CD4-positive, alpha-beta memory T cell (primary cell): ENCODE measurements around the gene FCGR1A. TPM values are rescaled to one million over a fixed set of nuclear protein-coding genes. Genes with fewer than 3 reads are reported as not detected.
"Not testable (repeated sequence)": the region's sequence is repeated elsewhere in the genome, so short reads cannot be mapped to it uniquely, and the experiment has no call there.

Source experiments
- CTCF ChIA-PET: fragments of 350-600 bp; sonication (Branson Sonifier 250); formaldehyde crosslinking; loops from one replicate; lab custom pipeline; 2021; ENCODE audit warnings: inconsistent platforms; ENCODE audit not compliant: partially characterized antibody; lab: Charles Lee
- POLR2A ChIA-PET: fragments of 350-600 bp; sonication (Branson Sonifier 250); formaldehyde crosslinking; loops from one replicate; lab custom pipeline; 2021; ENCODE audit not compliant: partially characterized antibody; lab: Charles Lee
- DNase-seq, 5 donors: peaks; one replicate each; pipeline versions ENCODE4 v3.0.0 to v3.0.0-alpha.2; 2020 to 2022; ENCODE audit warnings: mixed read lengths in 1 of 5
- H3K27ac ChIP-seq: one replicate; pipeline ENCODE4 v1.7.0; 2013; ENCODE audit warnings: low read depth, low read length
- H3K27me3 ChIP-seq: 2 replicates; pipeline ENCODE4 v1.7.0; 2013; ENCODE audit warnings: mild to moderate bottlenecking, low read length, moderate library complexity; ENCODE audit not compliant: insufficient read depth
- H3K36me3 ChIP-seq: 2 replicates; pipeline ENCODE4 v1.7.0; 2013; ENCODE audit warnings: mild to moderate bottlenecking, low read length, moderate library complexity; ENCODE audit not compliant: insufficient read depth
- H3K4me1 ChIP-seq: 2 replicates; pipeline ENCODE4 v1.7.0; 2013; ENCODE audit warnings: mild to moderate bottlenecking, low read length, moderate library complexity; ENCODE audit not compliant: insufficient read depth
- H3K4me3 ChIP-seq, 2 donors: one replicate each; pipeline ENCODE4 v1.7.0; 2013; ENCODE audit warnings: low read length in 2 of 2, mild to moderate bottlenecking in 1 of 2
- H3K9me3 ChIP-seq, 2 donors: one replicate each; pipeline ENCODE4 v1.7.0; 2013; ENCODE audit warnings: low read length in 2 of 2, control low read depth in 1 of 2; ENCODE audit not compliant: control insufficient read depth in 1 of 2
- H3K27ac Mint-ChIP-seq, 7 donors: one replicate each; pipeline ENCODE4 v1.8.0; 2020 to 2021; ENCODE audit warnings: mixed read lengths in 7 of 7, mild to moderate bottlenecking in 6 of 7, inconsistent platforms in 3 of 7, moderate library complexity in 3 of 7
- H3K27me3 Mint-ChIP-seq, 2 donors: one replicate each; pipeline ENCODE4 v1.8.0; 2020 to 2021; ENCODE audit warnings: mixed read lengths in 2 of 2
- H3K36me3 Mint-ChIP-seq, 2 donors: one replicate each; pipeline ENCODE4 v1.8.0; 2020 to 2021; ENCODE audit warnings: mixed read lengths in 2 of 2, inconsistent platforms in 1 of 2, mild to moderate bottlenecking in 1 of 2
- H3K4me1 Mint-ChIP-seq, 4 donors: one replicate each; pipeline ENCODE4 v1.8.0; 2020 to 2021; ENCODE audit warnings: mixed read lengths in 4 of 4, mild to moderate bottlenecking in 1 of 4
- H3K4me3 Mint-ChIP-seq, 8 donors: one replicate each; pipeline ENCODE4 v1.8.0; 2020 to 2021; ENCODE audit warnings: mixed read lengths in 8 of 8, mild to moderate bottlenecking in 7 of 8, moderate library complexity in 6 of 8, inconsistent platforms in 3 of 8
- H3K9me3 Mint-ChIP-seq, 8 donors: one replicate each; pipeline ENCODE4 v1.8.0; 2020 to 2021; ENCODE audit warnings: mixed read lengths in 8 of 8, mild to moderate bottlenecking in 5 of 8, inconsistent platforms in 3 of 8, moderate library complexity in 1 of 8
- intact Hi-C: fragments of 100-400 bp; cut with micrococcal nuclease; formaldehyde crosslinking; loops from one replicate; pipeline ENCODE4 v1.15.1; 2023
- polyA plus RNA-seq, 2 donors: library from polyadenylated mRNA; unstranded; fragments of 300-500 nt; fragmentation: Illumina TruSeq; gene quantifications; one replicate each; pipeline ENCODE4 v1.2.3, GENCODE V29; 2021
- total RNA-seq, 2 experiments: library from RNA; stranded (reverse); gene quantifications; one replicate each; pipeline ENCODE4 v1.2.3, GENCODE V29; 2021

Gene FCGR1A
- total and polyA plus RNA-seq, 4 experiments from 2014 or later, result 0.53 TPM; not detected in 3

DNA sequence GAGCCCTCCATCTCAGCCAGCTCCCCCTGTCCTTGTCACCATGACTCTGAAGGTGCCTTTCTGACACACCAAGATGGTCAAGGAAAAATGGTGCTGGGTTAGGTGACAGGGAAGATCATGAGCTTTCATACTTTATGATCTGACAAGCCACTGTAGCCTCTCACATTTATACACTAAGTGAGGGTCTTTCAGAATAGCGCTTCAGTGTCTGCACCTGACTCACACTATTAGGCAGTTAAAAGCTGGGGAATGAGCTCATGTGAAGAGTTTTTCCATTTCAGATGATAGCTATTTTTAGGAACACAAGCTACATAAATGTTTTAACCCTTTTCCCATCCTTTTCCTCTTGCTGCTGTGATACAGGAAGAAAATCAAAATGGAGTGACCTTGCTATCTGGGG, 4.2 kb upstream of the FCGR1A start:
- POLR2A ChIA-PET, H3K4me3 ChIP-seq, CTCF ChIA-PET, H3K9me3 ChIP-seq, H3K4me1 ChIP-seq, H3K4me3 Mint-ChIP-seq, H3K27ac ChIP-seq, H3K27me3 Mint-ChIP-seq, H3K4me1 Mint-ChIP-seq, H3K27ac Mint-ChIP-seq, H3K36me3 ChIP-seq, intact Hi-C loops, H3K27me3 ChIP-seq, DNase-seq, H3K9me3 Mint-ChIP-seq, H3K36me3 Mint-ChIP-seq: not testable (repeated sequence)

- H3K9me3 Mint-ChIP-seq, intact Hi-C loops, H3K4me1 Mint-ChIP-seq, H3K4me1 ChIP-seq, H3K27me3 Mint-ChIP-seq, CTCF ChIA-PET, H3K27ac Mint-ChIP-seq, H3K27me3 ChIP-seq, H3K27ac ChIP-seq, H3K9me3 ChIP-seq, H3K4me3 ChIP-seq, H3K36me3 ChIP-seq, H3K4me3 Mint-ChIP-seq, H3K36me3 Mint-ChIP-seq, POLR2A ChIA-PET, DNase-seq: not testable (repeated sequence)
Measured at GRCh38 chr1:149781413-149781984, 995 bp upstream of the FCGR1A start.

GRCh38 chr1:149783289-149783688, 795 bp downstream of the FCGR1A start:
- intact Hi-C loops, H3K27me3 ChIP-seq, DNase-seq, H3K4me1 ChIP-seq, H3K9me3 ChIP-seq, H3K4me3 ChIP-seq, H3K4me3 Mint-ChIP-seq, H3K36me3 ChIP-seq, H3K27ac ChIP-seq, H3K4me1 Mint-ChIP-seq, H3K27me3 Mint-ChIP-seq, H3K36me3 Mint-ChIP-seq, H3K9me3 Mint-ChIP-seq, H3K27ac Mint-ChIP-seq, CTCF ChIA-PET, POLR2A ChIA-PET: not testable (repeated sequence)

- H3K36me3 Mint-ChIP-seq, H3K4me3 ChIP-seq, POLR2A ChIA-PET, H3K36me3 ChIP-seq, H3K4me3 Mint-ChIP-seq, H3K27ac ChIP-seq, H3K4me1 ChIP-seq, intact Hi-C loops, H3K9me3 ChIP-seq, H3K27me3 ChIP-seq, H3K27ac Mint-ChIP-seq, CTCF ChIA-PET, DNase-seq, H3K9me3 Mint-ChIP-seq, H3K27me3 Mint-ChIP-seq, H3K4me1 Mint-ChIP-seq: not testable (repeated sequence)
Measured at GRCh38 chr1:149783868-149784267, 1.4 kb downstream of the FCGR1A start.

GRCh38 chr1:149787688-149788451, 5.4 kb downstream of the FCGR1A start:
- H3K9me3 ChIP-seq, H3K27ac ChIP-seq, H3K27me3 Mint-ChIP-seq, H3K4me3 ChIP-seq, H3K27ac Mint-ChIP-seq, H3K36me3 Mint-ChIP-seq, CTCF ChIA-PET, H3K27me3 ChIP-seq, H3K4me1 Mint-ChIP-seq, H3K9me3 Mint-ChIP-seq, intact Hi-C loops, DNase-seq, H3K4me3 Mint-ChIP-seq, POLR2A ChIA-PET, H3K36me3 ChIP-seq, H3K4me1 ChIP-seq: not testable (repeated sequence)

GRCh38 chr1:149792502-149792901, 10.0 kb downstream of the FCGR1A start:
- intact Hi-C loops, H3K4me1 Mint-ChIP-seq, H3K9me3 Mint-ChIP-seq, H3K36me3 ChIP-seq, H3K27me3 Mint-ChIP-seq, H3K27me3 ChIP-seq, POLR2A ChIA-PET, H3K9me3 ChIP-seq, H3K36me3 Mint-ChIP-seq, H3K4me1 ChIP-seq: not testable (repeated sequence)
- Mint-ChIP-seq H3K27ac (peak overlapping the region; percentile 93 to 99 (median 96)), H3K4me3 (peak overlapping the region; percentile 68 to 100 (median 98))
- Histone ChIP-seq H3K27ac (peak overlapping the region; percentile 56), H3K4me3 (peak overlapping the region in 1 of 2 donors; percentile 19)
- peak; percentile 62 to 76 (median 71) for DNase-seq
- CTCF ChIA-PET, result interaction anchor here (1.2 kb wide), 1 partner anchor 11 kb away, joined by 3 read pairs; no protein-coding TSS in a partner anchor

GRCh38 chr1:149792912-149793515, 10.5 kb downstream of the FCGR1A start:
- H3K27me3 ChIP-seq, H3K9me3 Mint-ChIP-seq, H3K9me3 ChIP-seq, POLR2A ChIA-PET, H3K4me1 Mint-ChIP-seq, H3K36me3 ChIP-seq, H3K27me3 Mint-ChIP-seq, H3K36me3 Mint-ChIP-seq, intact Hi-C loops, H3K4me1 ChIP-seq: not testable (repeated sequence)
- CTCF ChIA-PET, result interaction anchor here (1.2 kb wide), 1 partner anchor 10 kb away, joined by 3 read pairs; no protein-coding TSS in a partner anchor
- Histone ChIP-seq H3K27ac (peak overlapping the region; percentile 56), H3K4me3 (peak overlapping the region in 1 of 2 donors; percentile 19)
- peak overlapping the region in 1 of 7 donors; percentile 95 for H3K27ac Mint-ChIP-seq
- peak; percentile 78 to 83 (median 79) for DNase-seq
- H3K4me3 Mint-ChIP-seq, result peak overlapping the region in 4 of 8 donors; percentile 60 to 68 (median 66)
